H1 (cell line): ENCODE results near the gene CAVIN1. TPM values are rescaled to one million over a fixed set of nuclear protein-coding genes. Genes with fewer than 3 reads are reported as not detected.

Experiments
- polyA plus RNA-seq, 7 experiments: library from polyadenylated mRNA; depleted of rRNA in 3 of 7; stranded (reverse) in 5 of 7; unstranded in 2 of 7; fragments of >200 nt in 5 of 7; fragments of 200-250 nt in 2 of 7; gene quantifications; 1 replicate in 5 of 7; 2 replicates in 1 of 7; 4 replicates in 1 of 7; pipeline versions ENCODE4 v1.2.1 to v1.2.3, GENCODE V29; 2011 to 2013; ENCODE audit warnings: missing spikeins in 2 of 7, mixed read lengths in 2 of 7
- total RNA-seq: library from RNA; stranded (reverse); fragmentation: NEBNext Ultra II Directional; extraction: Animal tissue kit (Norgen Biotek cat#: 25700); gene quantifications from 2 replicates; pipeline ENCODE4 v1.2.1, GENCODE V29; 2021
- TF ChIP-seq, protein P1 (sequence below), 3 experiments: IDR thresholded peaks; 1 replicate in 2 of 3; 2 replicates in 1 of 3; pipeline versions ENCODE4 v1.5.1 to v1.6.1; 2011; ENCODE audit warnings: low read length in 3 of 3, mild to moderate bottlenecking in 3 of 3, inconsistent platforms in 2 of 3, low read depth in 1 of 3, moderate library complexity in 1 of 3; ENCODE audit not compliant: insufficient read depth in 1 of 3; ENCODE audit errors: control extremely low read depth in 1 of 3

The CAVIN1 gene
- total and polyA plus RNA-seq, 2 of the 8 experiments (the other 6 are each of a cell fraction or from before 2014, with no cell fraction given): 16.2 to 41.6 TPM

DNA sequence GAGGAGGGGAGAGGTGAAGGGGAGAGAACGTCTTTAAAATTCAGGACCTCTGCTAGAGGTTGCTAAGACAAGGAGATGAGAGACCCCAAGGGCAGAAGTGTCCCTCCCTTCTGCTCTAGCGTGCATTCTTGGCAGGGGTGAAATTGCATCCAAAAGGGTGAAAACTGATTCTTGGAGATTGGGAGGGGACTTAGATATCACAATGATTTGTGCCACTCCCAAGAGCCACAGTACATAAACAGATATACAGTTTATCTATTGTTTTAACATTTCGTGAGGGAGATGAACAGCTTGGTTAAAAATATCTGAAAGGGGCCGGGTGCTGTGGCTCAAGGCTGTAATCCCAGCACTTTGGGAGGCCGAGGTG is 12.8 kb downstream of the CAVIN1 start (continued):
- TF ChIP-seq, protein P1, sequence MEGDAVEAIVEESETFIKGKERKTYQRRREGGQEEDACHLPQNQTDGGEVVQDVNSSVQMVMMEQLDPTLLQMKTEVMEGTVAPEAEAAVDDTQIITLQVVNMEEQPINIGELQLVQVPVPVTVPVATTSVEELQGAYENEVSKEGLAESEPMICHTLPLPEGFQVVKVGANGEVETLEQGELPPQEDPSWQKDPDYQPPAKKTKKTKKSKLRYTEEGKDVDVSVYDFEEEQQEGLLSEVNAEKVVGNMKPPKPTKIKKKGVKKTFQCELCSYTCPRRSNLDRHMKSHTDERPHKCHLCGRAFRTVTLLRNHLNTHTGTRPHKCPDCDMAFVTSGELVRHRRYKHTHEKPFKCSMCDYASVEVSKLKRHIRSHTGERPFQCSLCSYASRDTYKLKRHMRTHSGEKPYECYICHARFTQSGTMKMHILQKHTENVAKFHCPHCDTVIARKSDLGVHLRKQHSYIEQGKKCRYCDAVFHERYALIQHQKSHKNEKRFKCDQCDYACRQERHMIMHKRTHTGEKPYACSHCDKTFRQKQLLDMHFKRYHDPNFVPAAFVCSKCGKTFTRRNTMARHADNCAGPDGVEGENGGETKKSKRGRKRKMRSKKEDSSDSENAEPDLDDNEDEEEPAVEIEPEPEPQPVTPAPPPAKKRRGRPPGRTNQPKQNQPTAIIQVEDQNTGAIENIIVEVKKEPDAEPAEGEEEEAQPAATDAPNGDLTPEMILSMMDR (IDR thresholded peaks at IDR 0.05; ENCODE audit: control extremely low read depth in 1 of 3, insufficient read depth in 1 of 3, low read depth in 1 of 3, low read length in 3 of 3): no peak
